Tongue (tissue), 2 donors: ENCODE data around the gene ZBED2. TPM values are rescaled to one million over a fixed set of nuclear protein-coding genes. Genes with fewer than 3 reads are reported as not detected.
"Not testable (repeated sequence)": the region's sequence is repeated elsewhere in the genome, so short reads cannot be mapped to it uniquely, and the experiment has no call there.

Experiments
- DNase-seq: peaks from one replicate; pipeline ENCODE4 v3.0.0-alpha.2; 2015
- total RNA-seq: library from RNA; depleted of rRNA; stranded (reverse); fragments of >200 nt; gene quantifications from one replicate; pipeline ENCODE4 v1.2.3, GENCODE V29; 2014

ZBED2 gene
- total RNA-seq, 1 donor from 2014 or later: 1.5 TPM

DNA sequence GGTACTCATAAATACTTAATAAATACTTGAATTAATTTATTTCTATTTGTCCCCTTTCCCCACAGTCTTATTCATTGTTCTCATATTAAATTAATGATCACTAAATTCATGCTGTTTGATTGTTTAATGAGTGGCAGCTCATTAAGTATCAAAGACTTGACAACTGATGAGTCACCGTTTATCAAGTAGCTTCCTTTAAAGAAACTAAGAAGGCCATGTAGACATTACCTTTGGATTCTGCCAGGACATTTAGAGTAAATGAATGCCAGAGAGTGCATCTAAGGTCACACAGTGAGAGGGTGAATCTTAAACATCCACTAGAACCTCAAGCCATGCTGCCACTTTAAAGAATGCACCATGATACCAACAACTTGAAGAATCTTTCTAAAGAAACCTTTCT lies 23.9 kb downstream of the ZBED2 start:
- no peak for DNase-seq

DNA sequence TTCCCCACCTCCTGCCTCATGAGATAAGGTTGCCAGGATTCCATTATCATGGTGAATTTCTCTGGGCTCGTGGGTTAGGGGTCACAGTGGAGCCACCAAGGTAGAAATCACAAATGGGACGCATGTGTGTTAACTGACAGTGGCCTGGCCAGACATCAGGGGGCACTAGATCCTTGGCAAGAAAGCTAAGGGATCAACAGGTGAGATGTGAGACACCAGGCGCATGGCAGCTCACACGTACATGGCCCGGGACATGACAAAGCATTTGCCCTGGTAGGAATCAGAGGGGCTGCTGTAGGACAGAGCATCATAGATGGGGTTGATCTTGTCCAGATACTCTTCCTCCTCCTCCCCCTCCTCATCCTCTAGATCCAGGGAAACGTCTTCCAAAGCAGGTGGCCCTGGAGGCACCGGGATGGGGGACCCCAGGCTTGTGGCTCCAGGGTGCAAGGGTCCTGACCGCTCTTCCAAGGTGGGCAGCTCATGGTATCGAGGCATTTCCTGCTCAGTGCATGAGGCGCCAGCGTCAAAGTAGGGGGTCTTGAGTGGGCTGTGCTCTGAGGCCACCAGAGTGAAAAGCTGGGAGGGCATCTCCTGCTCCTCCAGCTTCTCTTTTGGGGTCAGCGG lies 24.6 kb downstream of the ZBED2 start:
- no peak for DNase-seq

DNA sequence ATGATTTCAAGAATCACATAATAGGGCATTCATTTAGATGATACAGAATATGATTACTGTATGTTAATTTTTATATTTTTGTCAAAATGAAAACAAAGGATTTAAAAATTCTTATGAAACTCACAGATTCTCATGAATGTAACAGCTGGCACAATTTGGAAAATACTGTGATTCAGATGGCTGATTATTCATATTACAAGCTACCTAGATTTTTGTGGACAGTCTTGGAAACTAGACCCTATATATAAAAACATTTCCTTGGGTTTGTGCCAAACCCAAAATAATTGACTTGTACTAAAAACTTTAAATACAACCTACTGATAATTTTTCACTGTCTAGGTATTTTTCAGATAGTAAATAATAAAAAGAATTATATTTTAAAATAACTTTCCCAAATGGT lies 26.2 kb downstream of the ZBED2 start:
- DNase-seq: no peak

GRCh38 chr3:111568355-111568754 lies 26.8 kb downstream of the ZBED2 start:
- DNase-seq: no peak

DNA sequence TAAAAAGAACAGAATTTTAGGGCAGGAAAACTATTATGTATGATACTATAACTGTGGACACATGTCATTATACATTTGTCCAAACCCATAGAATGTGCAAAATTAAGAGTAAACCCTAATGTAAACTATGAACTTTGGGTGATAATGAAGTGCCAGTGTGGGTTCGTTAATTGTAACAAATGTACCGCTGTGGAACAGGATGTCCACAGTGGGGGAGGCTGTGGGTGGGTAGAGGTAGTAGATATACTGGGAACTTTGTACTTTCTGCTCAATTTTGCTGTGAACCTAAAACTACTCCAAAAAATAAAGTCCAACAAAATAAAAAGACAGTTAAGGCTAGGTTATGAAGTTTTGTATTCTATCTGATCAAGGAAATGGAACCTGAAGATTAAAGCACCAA lies 28.3 kb downstream of the ZBED2 start:
- no peak for DNase-seq

GRCh38 chr3:111561902-111562301 lies 33.2 kb downstream of the ZBED2 start:
- DNase-seq: not testable (repeated sequence)

- DNase-seq: no peak
Observed at GRCh38 chr3:111548756-111549155, 46.4 kb downstream of the ZBED2 start.

DNA sequence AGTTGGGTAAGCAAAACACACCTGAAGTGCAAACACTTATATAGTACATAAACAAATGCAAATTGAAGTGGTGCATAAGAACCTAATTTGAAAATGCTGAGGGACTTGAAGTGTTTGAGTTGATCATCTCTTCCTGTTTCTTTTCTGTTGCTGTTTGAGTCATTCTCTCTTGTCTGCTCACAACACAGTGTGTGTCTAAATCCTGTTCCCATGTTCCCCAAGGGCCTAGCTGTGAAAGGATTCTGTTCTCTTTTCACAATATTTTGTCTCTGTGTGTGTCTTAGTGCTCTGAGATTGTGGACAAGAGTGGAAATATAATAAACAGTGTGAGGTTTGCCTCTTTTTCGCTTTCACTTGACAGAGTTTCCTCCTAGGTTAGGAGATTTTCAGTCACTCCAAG lies 47.1 kb downstream of the ZBED2 start:
- DNase-seq: no peak

GRCh38 chr3:111547631-111548030 lies 47.5 kb downstream of the ZBED2 start:
- DNase-seq: no peak

GRCh38 chr3:111545349-111545748 lies 49.8 kb downstream of the ZBED2 start:
- DNase-seq: no peak

Other genes with a start within 250 kb of the ZBED2 start
- gene CD96, start 53.1 kb downstream of the ZBED2 start, total RNA-seq: 0.10 TPM
- 1.2 TPM for gene PLCXD2, start 79.3 kb upstream of the ZBED2 start, total RNA-seq